GM12878 (cell line): ENCODE measurements around the gene MAP7.

Source experiments
- BACH1 ChIP-seq: fragments of 450-650 bp; IDR thresholded peaks from 2 replicates; pipeline ENCODE4 v1.6.1; 2017; ENCODE audit warnings: mild to moderate bottlenecking, borderline replicate concordance
- EP300 ChIP-seq, 2 experiments: fragments of 150-350 bp in 1 of 2; IDR thresholded peaks; 2 replicates each; pipeline ENCODE4 v1.6.1; 2011 to 2012; ENCODE audit warnings: low read depth in 2 of 2, low read length in 2 of 2, borderline replicate concordance in 1 of 2, improper control_type of control experiment in 1 of 2, inconsistent platforms in 1 of 2; ENCODE audit not compliant: control insufficient read depth in 1 of 2
- EZH2 ChIP-seq: IDR thresholded peaks from 2 replicates; pipeline ENCODE4 v1.6.1; 2012; ENCODE audit warnings: low read depth, mild to moderate bottlenecking, control low read depth, inconsistent platforms, low read length, borderline replicate concordance; ENCODE audit not compliant: control insufficient read depth
- HDGF ChIP-seq: fragments of 450-650 bp; IDR thresholded peaks from 2 replicates; pipeline ENCODE4 v1.6.1; 2016; ENCODE audit warnings: antibody characterized with exemption
- JUND ChIP-seq: IDR thresholded peaks from 2 replicates; pipeline ENCODE4 v1.6.1; 2012; ENCODE audit warnings: low read depth, mild to moderate bottlenecking, low read length, improper control_type of control experiment, moderate library complexity
- NKRF ChIP-seq: fragments of 450-650 bp; conservative IDR thresholded peaks from 2 replicates; pipeline ENCODE4 v1.6.1; 2017; ENCODE audit warnings: mild to moderate bottlenecking, moderate library complexity
- NR2F1 ChIP-seq: fragments of 450-650 bp; conservative IDR thresholded peaks from 2 replicates; pipeline ENCODE4 v1.6.1; 2017; ENCODE audit warnings: mild to moderate bottlenecking
- PKNOX1 ChIP-seq: fragments of 450-650 bp; IDR thresholded peaks from 2 replicates; pipeline ENCODE4 v1.6.1; 2016; ENCODE audit warnings: mild to moderate bottlenecking
- POLR2A ChIP-seq: IDR thresholded peaks from 2 replicates; pipeline ENCODE4 v1.6.1; 2011; ENCODE audit warnings: low read depth, mild to moderate bottlenecking, low read length
- REST ChIP-seq: IDR thresholded peaks from 2 replicates; pipeline ENCODE4 v1.6.1; 2012; ENCODE audit warnings: mild to moderate bottlenecking, low read depth, low read length
- STAT3 ChIP-seq: IDR thresholded peaks from 2 replicates; pipeline ENCODE4 v1.6.1; 2011; ENCODE audit warnings: low read depth, low read length, improper control_type of control experiment
- TF ChIP-seq, protein P1 (sequence below), 3 experiments: IDR thresholded peaks in 2 of 3; conservative IDR thresholded peaks in 1 of 3; 2 replicates each; pipeline ENCODE4 v1.5.1; 2011; ENCODE audit warnings: low read depth in 3 of 3, low read length in 3 of 3, mild to moderate bottlenecking in 3 of 3, control low read depth in 2 of 3, moderate library complexity in 2 of 3, inconsistent platforms in 1 of 3, mixed read lengths in 1 of 3; ENCODE audit not compliant: control insufficient read depth in 2 of 3, insufficient read depth in 1 of 3; ENCODE audit errors: extremely low read depth in 1 of 3
- TF ChIP-seq, protein P2 (sequence below): fragments of 450-650 bp; IDR thresholded peaks from 2 replicates; pipeline ENCODE4 v1.6.1; 2017; ENCODE audit warnings: mild to moderate bottlenecking
- TF ChIP-seq, protein P3 (sequence below): fragments of 450-650 bp; IDR thresholded peaks from 2 replicates; pipeline ENCODE4 v1.6.1; 2016; ENCODE audit warnings: mild to moderate bottlenecking

DNA sequence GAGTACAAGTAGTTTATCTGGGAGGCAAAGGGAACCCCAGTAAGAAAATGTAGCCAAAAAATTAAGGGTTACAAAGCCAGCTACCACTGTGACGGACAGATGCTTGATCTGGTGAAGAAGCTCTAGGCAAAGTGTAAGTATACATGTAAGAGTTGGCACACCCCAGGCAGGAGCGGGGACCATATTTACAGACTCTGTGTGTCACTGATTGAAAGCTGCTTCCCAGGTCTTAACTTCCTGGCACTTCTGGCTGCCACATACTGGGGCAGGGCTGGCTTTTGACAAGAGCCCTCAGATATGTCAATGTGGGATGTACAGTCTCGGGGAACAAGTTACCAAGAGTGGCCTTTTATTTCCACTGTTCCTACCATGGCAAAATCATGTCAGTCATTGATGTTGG, 212.6 kb downstream of the MAP7 start:
- TF ChIP-seq, protein P1, sequence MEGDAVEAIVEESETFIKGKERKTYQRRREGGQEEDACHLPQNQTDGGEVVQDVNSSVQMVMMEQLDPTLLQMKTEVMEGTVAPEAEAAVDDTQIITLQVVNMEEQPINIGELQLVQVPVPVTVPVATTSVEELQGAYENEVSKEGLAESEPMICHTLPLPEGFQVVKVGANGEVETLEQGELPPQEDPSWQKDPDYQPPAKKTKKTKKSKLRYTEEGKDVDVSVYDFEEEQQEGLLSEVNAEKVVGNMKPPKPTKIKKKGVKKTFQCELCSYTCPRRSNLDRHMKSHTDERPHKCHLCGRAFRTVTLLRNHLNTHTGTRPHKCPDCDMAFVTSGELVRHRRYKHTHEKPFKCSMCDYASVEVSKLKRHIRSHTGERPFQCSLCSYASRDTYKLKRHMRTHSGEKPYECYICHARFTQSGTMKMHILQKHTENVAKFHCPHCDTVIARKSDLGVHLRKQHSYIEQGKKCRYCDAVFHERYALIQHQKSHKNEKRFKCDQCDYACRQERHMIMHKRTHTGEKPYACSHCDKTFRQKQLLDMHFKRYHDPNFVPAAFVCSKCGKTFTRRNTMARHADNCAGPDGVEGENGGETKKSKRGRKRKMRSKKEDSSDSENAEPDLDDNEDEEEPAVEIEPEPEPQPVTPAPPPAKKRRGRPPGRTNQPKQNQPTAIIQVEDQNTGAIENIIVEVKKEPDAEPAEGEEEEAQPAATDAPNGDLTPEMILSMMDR (IDR thresholded peaks at IDR 0.05 in 2 of 3, conservative IDR thresholded peaks at IDR 0.05 in 1 of 3; ENCODE audit: control insufficient read depth in 2 of 3, extremely low read depth in 1 of 3, insufficient read depth in 1 of 3, low read depth in 3 of 3, low read length in 3 of 3), result no peak
- TF ChIP-seq HDGF, result no peak
- no peak for TF ChIP-seq BACH1
- TF ChIP-seq POLR2A, result no peak
- TF ChIP-seq REST, result no peak
- TF ChIP-seq JUND, result no peak
- TF ChIP-seq NKRF, result no peak
- no peak for TF ChIP-seq EZH2
- TF ChIP-seq EP300 (IDR thresholded peaks at IDR 0.05; ENCODE audit: borderline replicate concordance in 1 of 2, control insufficient read depth in 1 of 2, low read depth in 2 of 2, low read length in 2 of 2), result no peak
- TF ChIP-seq PKNOX1, result no peak
- TF ChIP-seq, protein P2, sequence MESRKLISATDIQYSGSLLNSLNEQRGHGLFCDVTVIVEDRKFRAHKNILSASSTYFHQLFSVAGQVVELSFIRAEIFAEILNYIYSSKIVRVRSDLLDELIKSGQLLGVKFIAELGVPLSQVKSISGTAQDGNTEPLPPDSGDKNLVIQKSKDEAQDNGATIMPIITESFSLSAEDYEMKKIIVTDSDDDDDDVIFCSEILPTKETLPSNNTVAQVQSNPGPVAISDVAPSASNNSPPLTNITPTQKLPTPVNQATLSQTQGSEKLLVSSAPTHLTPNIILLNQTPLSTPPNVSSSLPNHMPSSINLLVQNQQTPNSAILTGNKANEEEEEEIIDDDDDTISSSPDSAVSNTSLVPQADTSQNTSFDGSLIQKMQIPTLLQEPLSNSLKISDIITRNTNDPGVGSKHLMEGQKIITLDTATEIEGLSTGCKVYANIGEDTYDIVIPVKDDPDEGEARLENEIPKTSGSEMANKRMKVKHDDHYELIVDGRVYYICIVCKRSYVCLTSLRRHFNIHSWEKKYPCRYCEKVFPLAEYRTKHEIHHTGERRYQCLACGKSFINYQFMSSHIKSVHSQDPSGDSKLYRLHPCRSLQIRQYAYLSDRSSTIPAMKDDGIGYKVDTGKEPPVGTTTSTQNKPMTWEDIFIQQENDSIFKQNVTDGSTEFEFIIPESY, result no peak
- TF ChIP-seq NR2F1, result no peak
- no peak for TF ChIP-seq STAT3
- TF ChIP-seq, protein P3, sequence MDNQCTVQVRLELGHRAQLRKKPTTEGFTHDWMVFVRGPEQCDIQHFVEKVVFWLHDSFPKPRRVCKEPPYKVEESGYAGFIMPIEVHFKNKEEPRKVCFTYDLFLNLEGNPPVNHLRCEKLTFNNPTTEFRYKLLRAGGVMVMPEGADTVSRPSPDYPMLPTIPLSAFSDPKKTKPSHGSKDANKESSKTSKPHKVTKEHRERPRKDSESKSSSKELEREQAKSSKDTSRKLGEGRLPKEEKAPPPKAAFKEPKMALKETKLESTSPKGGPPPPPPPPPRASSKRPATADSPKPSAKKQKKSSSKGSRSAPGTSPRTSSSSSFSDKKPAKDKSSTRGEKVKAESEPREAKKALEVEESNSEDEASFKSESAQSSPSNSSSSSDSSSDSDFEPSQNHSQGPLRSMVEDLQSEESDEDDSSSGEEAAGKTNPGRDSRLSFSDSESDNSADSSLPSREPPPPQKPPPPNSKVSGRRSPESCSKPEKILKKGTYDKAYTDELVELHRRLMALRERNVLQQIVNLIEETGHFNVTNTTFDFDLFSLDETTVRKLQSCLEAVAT, result no peak
